GM12878 (cell line): ENCODE measurements around the gene UBC. TPM values are rescaled to one million over a fixed set of nuclear protein-coding genes. Genes with fewer than 3 reads are reported as not detected.

Source experiments
- BCL11A ChIP-seq: IDR thresholded peaks from 2 replicates; pipeline ENCODE4 v1.6.1; 2011; ENCODE audit warnings: low read depth, low read length
- BHLHE40 ChIP-seq, 2 experiments: fragments of 450-650 bp in 1 of 2; IDR thresholded peaks; 2 replicates each; pipeline ENCODE4 v1.6.1; 2011 to 2017; ENCODE audit warnings: low read depth in 2 of 2, borderline replicate concordance in 1 of 2, improper control_type of control experiment in 1 of 2, low read length in 1 of 2, mild to moderate bottlenecking in 1 of 2
- CBFB ChIP-seq: IDR thresholded peaks from 2 replicates; pipeline ENCODE4 v1.6.1; 2016; ENCODE audit warnings: antibody characterized with exemption, low read depth
- CHD1 ChIP-seq: IDR thresholded peaks from 2 replicates; pipeline ENCODE4 v1.6.1; 2012; ENCODE audit warnings: low read depth, low read length, improper control_type of control experiment
- CHD4 ChIP-seq: fragments of 200-600 bp; sonication (generic); IDR thresholded peaks from 2 replicates; pipeline ENCODE4 v1.6.1; 2016; ENCODE audit warnings: mild to moderate bottlenecking
- CREB1 ChIP-seq: IDR thresholded peaks from 2 replicates; pipeline ENCODE4 v1.6.1; 2012; ENCODE audit warnings: low read depth, mild to moderate bottlenecking, inconsistent platforms
- CUX1 ChIP-seq: IDR thresholded peaks from 2 replicates; pipeline ENCODE4 v1.6.1; 2012; ENCODE audit warnings: improper control_type of control experiment, low read depth, low read length; ENCODE audit not compliant: insufficient replicate concordance
- GABPA ChIP-seq: IDR thresholded peaks from 2 replicates; pipeline ENCODE4 v1.6.1; 2014; ENCODE audit warnings: antibody characterized with exemption, low read depth, mild to moderate bottlenecking, inconsistent platforms
- KDM1A ChIP-seq: fragments of 200-600 bp; sonication (generic); IDR thresholded peaks from 2 replicates; pipeline ENCODE4 v1.6.1; 2016; ENCODE audit warnings: borderline replicate concordance
- MEF2A ChIP-seq: IDR thresholded peaks from 2 replicates; pipeline ENCODE4 v1.6.1; 2011; ENCODE audit warnings: low read depth, mild to moderate bottlenecking, low read length, moderate library complexity; ENCODE audit not compliant: insufficient read depth
- POLR2A ChIP-seq: IDR thresholded peaks from 2 replicates; pipeline ENCODE4 v1.6.1; 2011; ENCODE audit warnings: low read depth, mild to moderate bottlenecking, low read length
- RAD21 ChIP-seq: IDR thresholded peaks from 2 replicates; pipeline ENCODE4 v1.6.1; 2011; ENCODE audit warnings: mild to moderate bottlenecking, low read depth, low read length, moderate library complexity; ENCODE audit not compliant: insufficient read depth
- RB1 ChIP-seq: fragments of 450-650 bp; formaldehyde crosslinking; IDR thresholded peaks from 2 replicates; pipeline ENCODE4 v1.6.1; 2017; ENCODE audit warnings: mild to moderate bottlenecking, borderline replicate concordance
- RFX5 ChIP-seq: IDR thresholded peaks from 2 replicates; pipeline ENCODE4 v1.6.1; 2011; ENCODE audit warnings: low read depth, low read length, improper control_type of control experiment
- RUNX3 ChIP-seq: IDR thresholded peaks from 2 replicates; pipeline ENCODE4 v1.6.1; 2012; ENCODE audit warnings: low read length, inconsistent platforms
- TAF1 ChIP-seq: IDR thresholded peaks from 2 replicates; pipeline ENCODE4 v1.6.1; 2011; ENCODE audit warnings: mild to moderate bottlenecking, low read depth, low read length, borderline replicate concordance
- TCF12 ChIP-seq: IDR thresholded peaks from 2 replicates; pipeline ENCODE4 v1.6.1; 2011; ENCODE audit warnings: low read depth, mild to moderate bottlenecking, low read length
- ZNF24 ChIP-seq: fragments of 450-650 bp; IDR thresholded peaks from 2 replicates; pipeline ENCODE4 v1.6.1; 2017; ENCODE audit warnings: antibody characterized with exemption, mild to moderate bottlenecking
- polyA plus RNA-seq, 11 experiments: library from polyadenylated mRNA; depleted of rRNA in 4 of 11; unstranded in 6 of 11; stranded (reverse) in 5 of 11; fragments of >200 nt; fragmentation: Nextera tagmentation in 4 of 11; fragmentation: Illumina TruSeq in 1 of 11; extraction: Ambion mirVana in 4 of 11; extraction: Trizol in 1 of 11; gene quantifications; 1 replicate in 1 of 11; 2 replicates in 10 of 11; pipeline versions ENCODE4 v1.2.1 to v1.2.3, GENCODE V29; 2011 to 2016; ENCODE audit warnings: inconsistent platforms in 2 of 11, missing spikeins in 2 of 11, low read depth in 1 of 11
- total RNA-seq, 4 experiments: library from RNA; depleted of rRNA in 3 of 4; stranded (reverse); fragments of >200 nt in 3 of 4; fragmentation: Illumina TruSeq in 1 of 4; extraction: Trizol in 1 of 4; gene quantifications; 2 replicates each; pipeline versions ENCODE4 v1.2.1 to v1.2.3, GENCODE V29; 2013 to 2021
- TF ChIP-seq, protein P1 (sequence below): IDR thresholded peaks from 2 replicates; pipeline ENCODE4 v1.6.1; 2011; ENCODE audit warnings: low read depth, mild to moderate bottlenecking, low read length, moderate library complexity, borderline replicate concordance; ENCODE audit errors: extremely low read depth
- TF ChIP-seq, protein P2 (sequence below): IDR thresholded peaks from 2 replicates; pipeline ENCODE4 v1.6.1; 2011; ENCODE audit warnings: borderline replicate concordance, low read depth, mild to moderate bottlenecking, moderate library complexity, mixed read lengths, low read length; ENCODE audit not compliant: insufficient read depth; ENCODE audit errors: extremely low read length

Gene UBC
- total and polyA plus RNA-seq, 10 of the 15 experiments (the other 5 are each of a cell fraction or from before 2014, with no cell fraction given) = 653 to 1,666 (median 874) TPM

GRCh38 chr12:124863416-124864325, 50.8 kb downstream of the UBC start, which contains the start of gene SCARB1 (continued):
- TF ChIP-seq ZNF24 = no peak
- TF ChIP-seq BHLHE40 (IDR thresholded peaks at IDR 0.05; ENCODE audit: borderline replicate concordance in 1 of 2, low read depth in 2 of 2, low read length in 1 of 2) = peak; percentile 45 to 82; a peak in 2 of 4 replicates
- peak; percentile 83 for TF ChIP-seq TCF12
- peak; percentile 98 for TF ChIP-seq POLR2A
- no peak for TF ChIP-seq BCL11A
- TF ChIP-seq, protein P1, sequence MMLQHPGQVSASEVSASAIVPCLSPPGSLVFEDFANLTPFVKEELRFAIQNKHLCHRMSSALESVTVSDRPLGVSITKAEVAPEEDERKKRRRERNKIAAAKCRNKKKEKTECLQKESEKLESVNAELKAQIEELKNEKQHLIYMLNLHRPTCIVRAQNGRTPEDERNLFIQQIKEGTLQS = no peak
- no peak for TF ChIP-seq RB1
- TF ChIP-seq RAD21 = no peak
- TF ChIP-seq CUX1 = no peak
- peak; percentile 45 for TF ChIP-seq RUNX3
- TF ChIP-seq RFX5 = no peak
- no peak for TF ChIP-seq MEF2A
- TF ChIP-seq CREB1 = no peak
- TF ChIP-seq TAF1 = peak; percentile 61; the same call in 1 of the 2 replicates
- TF ChIP-seq CBFB = no peak
- TF ChIP-seq CHD1 = 0 out of 2 replicates have a peak, but pooled peaks have one; percentile 78
- no peak for TF ChIP-seq CHD4
- TF ChIP-seq GABPA = no peak
- TF ChIP-seq KDM1A = no peak
- TF ChIP-seq, protein P2, sequence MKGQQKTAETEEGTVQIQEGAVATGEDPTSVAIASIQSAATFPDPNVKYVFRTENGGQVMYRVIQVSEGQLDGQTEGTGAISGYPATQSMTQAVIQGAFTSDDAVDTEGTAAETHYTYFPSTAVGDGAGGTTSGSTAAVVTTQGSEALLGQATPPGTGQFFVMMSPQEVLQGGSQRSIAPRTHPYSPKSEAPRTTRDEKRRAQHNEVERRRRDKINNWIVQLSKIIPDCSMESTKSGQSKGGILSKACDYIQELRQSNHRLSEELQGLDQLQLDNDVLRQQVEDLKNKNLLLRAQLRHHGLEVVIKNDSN = no peak
